ENCODE results near the gene ADGRG6.

ADGRG6 gene

DNA sequence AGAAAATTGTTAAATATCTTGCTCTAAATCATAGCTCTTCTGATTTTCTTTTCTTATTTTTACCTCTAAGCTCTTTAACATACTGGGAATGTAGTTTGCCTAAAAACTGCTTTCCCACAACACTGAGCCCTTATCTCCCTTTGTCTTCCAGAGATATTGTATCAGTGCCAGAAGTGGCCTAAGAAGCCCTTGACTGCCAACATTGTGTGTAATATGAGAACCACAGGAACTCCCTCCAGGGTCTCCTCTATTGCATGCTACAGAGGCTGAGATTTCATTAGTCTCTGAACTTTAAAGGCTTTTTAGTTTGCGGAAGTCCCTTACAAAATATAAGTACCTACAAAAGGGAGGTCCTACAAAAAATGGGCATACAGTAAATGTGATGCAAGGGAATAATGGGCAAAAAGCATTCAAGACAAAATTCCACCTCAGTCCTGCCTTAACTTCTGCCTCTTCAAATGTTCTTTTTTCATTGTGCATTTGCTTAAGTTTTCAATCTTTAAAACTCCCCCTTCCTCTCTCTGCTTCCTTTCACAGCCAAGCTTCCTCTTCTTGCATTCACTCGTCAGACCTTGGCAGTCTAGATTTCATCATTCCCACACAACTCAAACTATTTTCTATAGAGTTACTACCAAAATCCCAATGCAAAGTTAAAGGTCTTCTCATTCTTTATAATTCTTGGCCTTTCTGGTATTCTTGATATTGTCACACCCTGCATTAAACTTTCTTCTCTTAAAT lies 76.5 kb downstream of the ADGRG6 start:
- DNase-seq, result no peak

DNA sequence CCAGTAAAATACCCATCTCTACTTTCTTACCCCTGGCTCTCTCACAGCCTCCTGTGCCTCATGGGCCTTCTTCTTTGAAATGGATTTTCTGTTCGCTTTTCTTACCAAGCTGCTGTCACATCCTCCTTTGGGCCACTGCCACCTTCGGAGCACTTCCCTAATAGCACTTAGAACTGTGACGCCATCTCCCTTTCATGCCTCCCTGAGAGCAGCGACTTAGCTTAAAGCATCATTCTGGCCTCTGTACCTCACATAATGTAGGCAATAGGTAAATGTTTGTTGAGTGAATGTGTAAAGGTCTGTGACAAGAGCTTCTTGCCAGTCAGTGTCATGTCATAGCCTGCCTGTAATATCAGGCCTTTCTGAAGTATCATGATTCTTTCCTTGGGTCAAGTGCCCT lies 78.8 kb downstream of the ADGRG6 start:
- DNase-seq, result no peak

DNA sequence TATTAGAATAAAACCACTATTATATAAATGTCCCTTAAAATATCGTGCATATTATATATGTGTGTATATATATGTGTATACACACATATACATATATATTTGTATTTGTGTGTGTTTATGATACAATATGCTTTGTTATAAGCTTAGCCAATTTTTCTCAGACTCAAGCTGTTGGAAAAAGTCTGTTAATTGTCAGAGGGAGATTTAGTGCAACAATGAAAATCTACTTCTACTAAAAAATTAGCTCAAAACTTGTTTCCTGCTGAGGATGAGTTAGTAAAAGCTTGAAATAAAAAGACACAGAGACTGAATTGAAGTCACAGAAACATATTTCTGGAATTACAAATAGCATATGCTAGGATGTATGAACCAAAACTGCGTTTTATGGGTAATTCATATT lies 79.4 kb downstream of the ADGRG6 start:
- DNase-seq, result no peak

DNA sequence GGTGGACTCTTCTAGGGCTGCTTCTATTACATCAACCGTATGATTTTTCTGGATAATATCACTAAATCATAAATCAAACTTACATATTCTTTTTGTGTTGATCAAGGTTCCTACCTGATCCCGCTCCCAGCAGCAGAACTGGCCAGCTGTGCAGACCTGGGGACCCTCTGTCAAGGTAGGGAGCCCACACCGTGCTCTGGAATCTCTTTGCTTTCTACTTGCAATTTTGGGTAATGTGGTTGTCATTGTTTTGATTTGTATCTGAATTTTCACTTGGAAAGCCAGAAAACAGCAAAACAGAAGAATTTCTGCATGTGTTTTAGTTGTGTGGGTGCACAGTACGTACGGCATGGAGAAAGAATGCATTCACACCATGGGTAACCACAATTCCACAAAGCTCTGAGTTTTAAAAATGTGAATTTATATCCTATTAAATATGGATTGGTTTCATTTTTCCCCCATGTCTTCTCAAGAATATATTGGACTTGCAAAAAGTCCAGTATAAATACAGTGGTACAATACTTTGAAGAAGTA lies 80.1 kb downstream of the ADGRG6 start:
- no peak for DNase-seq

DNA sequence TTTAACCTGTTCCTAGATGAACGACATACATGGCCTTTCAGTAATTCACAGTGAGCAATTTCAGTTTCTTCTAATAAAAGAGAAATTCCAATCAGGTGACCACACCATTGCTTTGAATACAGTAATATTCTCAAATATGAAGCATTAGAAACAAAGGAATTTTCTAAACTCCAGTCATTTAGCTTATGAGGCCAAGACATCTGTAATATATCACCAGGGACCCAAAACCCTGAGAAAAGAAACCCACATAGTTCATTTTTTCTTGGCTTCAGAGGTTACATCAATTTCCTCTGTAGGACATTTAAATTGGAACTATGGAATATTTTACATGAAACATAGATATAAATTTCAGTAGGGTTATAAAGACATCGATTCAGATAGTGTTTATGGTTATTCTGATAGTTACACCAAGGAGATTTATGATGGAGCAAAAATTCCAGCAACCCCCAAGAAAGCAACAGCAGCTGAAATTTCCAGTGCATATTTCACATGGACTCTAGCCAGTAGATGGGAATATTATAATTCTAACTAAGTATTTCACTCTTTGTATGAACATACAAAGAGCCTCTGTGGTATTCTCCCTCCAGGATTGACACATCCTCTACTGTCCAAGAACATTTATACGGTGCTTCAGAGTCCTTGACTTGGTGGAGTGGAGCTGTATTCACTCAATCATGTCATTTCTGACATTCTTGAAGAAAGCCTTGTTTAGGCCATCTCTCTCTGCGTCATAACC lies 82.9 kb downstream of the ADGRG6 start:
- DNase-seq, result no peak

DNA sequence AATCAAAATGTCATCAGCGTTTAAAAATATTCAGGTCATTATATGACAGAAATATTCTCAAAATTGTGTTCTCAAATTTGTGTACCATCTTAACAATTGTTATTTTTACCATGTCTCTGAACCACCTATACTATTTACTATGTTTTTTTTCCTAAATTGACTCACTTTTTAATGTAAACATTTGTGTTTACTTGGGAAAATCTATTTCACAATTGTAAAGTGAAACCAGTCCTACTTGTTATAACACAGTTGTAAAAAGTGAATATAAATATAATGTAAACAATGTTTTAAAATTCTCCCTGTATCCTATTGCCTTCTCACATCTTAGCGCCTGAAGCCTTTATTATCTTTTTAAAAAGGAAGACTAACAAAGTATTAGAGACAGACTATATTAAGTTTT lies 83.5 kb downstream of the ADGRG6 start:
- no peak for DNase-seq

DNA sequence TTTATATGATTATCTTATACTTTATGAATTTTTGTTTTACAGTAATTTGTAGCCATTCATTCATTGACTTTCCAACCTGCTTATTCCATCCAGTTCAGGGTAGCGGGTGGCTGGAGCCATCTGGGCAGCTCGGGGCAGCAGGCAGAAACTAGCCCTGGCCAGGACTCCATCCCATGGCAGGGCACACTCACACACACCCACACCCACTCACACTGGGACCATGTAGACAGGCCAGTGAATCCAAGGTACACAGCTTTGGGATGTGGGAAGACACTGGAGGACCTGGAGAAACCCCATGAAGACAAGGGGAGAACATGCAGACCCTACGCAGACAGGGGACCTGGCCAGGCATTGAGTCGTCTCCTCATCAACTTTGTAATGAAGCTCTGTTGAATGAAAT lies 84.8 kb downstream of the ADGRG6 start:
- DNase-seq, result no peak

DNA sequence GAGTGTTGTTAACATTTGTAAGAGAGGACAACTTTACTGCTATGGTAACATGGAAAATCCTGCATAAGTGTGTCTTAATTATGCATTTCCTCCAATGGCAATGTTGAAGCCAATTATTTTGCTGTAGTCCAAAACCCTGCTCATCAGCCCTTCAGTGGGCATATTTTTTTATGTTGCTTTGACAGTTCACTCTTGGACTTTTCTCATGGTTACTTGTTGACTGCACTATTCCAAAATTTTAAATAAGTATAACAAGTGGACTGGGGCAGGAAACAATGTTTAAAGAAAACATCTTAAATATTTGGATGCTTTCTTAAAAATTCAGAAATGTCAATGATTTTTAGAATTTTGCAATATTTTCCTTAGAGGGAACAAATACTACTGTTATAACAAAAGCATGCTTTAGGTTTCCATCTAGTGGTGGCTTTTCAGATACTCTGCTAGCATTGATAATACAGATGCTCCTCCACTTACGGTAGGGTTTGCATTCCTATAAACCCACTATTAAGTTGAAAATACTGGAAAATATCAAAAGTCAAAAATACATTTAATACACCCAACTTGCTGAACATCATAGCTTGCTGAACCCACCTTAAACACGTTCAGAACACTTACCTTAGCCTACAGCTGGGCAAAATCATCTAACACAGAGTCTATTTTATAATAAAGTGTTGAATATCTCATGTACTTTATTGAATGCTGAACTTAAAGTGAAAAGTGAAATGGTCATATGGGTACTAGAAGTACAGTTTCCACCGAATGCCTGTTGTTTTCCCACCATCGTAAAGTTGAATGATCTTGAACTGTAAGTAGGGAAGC lies 86.4 kb downstream of the ADGRG6 start:
- DNase-seq, result peak; percentile 9

DNA sequence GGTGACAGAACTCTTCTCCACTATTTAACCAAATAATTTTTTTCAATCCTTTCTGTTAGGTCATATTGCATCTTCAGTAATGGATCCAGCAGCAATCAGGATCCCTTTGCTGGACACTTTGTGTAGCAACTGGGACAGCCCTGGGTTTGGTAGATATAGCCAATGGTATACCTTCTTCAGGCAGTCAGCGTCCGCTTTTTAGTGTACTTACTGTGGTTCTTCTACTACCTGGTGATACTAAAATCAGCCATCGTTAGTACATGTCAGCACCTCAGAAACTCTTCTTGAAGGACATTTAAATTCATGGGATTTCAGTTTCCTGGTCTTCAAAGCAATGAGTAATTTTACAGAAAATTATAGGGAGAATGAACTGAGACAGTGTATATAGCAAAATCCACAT lies 93.5 kb downstream of the ADGRG6 start:
- DNase-seq, result no peak

DNA sequence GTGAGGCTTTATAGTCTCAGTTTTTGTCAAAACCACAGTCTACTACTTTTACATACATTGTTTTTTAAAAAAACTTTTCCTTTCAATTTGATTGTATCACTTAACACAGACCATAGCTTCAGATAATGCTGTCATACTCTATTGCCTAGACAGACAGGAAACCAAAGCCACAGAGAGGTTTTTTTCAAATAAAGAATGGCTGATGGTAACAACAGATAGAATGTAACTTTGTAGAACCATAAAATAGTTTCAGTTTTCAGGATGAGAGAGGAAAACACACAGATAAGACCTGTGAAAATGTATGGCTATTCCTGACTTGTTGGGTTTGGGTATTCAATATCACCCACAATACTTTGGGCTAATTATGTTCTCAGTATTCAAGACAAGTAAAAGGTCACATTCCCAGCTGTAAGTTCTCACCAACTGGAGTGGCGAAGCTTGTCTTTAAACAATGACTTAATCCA lies 94.0 kb downstream of the ADGRG6 start:
- DNase-seq, result no peak

DNA sequence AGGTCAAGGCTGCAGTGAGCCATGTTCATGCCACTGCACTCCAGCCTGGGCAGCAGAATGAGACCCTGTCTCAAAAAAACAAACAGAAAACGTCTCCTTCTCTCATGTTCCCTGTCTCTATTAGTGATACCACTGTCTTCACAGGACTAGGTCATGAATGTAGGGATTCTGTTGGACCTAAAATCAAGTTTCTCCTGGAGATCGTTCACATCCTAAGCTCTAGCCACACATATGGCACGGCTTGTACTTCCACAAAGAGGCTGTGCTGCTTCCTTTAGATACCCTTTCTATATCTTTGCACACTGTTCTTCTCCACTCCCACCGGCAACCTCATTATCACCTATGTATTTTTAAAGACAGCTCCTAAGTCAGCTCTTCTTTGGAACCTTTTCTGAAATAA lies 96.5 kb downstream of the ADGRG6 start:
- DNase-seq, result no peak

DNA sequence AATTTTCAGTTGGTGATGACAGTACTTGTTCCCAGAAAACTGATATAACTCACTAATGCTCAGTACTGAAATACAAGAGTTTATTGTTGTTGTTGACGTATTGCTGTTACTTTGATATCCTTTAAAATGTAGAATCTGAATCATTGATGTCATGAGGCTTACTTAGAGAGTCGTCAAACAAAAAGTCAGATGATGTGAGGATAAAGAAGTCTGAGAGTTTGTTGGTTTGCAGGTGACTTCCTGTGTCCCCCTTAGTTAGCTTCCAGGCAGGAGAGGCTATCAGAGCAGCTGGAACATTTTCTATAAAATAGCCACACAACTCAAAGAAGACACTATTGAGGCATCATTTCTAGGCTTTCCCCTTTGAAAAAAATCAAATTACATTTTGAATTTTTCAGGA lies 97.9 kb downstream of the ADGRG6 start:
- DNase-seq, result no peak

DNA sequence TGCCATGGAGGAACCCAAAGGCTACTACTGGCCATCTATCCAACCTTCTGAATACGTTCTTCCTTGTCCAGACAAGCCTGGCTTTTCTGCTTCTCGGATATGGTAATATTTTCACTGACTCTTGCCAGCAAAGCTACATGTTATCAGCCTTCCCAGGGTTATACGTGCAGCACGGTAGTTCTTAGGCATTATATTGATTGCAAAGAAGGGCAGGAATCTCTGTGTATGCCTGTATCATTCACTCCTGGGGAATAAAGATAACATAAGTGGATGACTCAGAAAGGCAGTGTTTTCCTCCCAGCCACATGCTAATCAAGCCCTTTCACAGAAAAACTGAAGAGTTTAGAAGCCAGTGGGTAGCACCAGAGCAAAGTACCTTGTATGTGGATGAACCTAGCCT lies 98.7 kb downstream of the ADGRG6 start:
- DNase-seq, result no peak

DNA sequence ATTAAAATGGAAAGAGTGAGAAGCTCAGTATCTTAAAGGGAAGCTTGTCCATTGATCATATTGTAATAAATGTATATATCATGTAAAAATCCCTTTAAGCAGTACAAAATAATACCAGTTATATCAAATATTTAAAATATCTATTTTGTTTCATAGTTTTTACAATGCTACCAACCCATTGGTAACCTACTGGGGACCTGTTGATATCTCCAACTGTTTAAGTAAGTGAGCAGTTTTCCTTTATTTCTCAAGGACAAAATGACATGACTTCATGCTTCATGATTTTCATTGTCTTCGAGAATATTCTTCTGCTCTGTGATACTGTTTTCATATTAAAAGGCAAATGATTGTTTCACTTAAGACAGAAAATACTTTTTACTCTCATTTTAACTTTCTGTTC lies 100.0 kb downstream of the ADGRG6 start:
- no peak for DNase-seq

DNA sequence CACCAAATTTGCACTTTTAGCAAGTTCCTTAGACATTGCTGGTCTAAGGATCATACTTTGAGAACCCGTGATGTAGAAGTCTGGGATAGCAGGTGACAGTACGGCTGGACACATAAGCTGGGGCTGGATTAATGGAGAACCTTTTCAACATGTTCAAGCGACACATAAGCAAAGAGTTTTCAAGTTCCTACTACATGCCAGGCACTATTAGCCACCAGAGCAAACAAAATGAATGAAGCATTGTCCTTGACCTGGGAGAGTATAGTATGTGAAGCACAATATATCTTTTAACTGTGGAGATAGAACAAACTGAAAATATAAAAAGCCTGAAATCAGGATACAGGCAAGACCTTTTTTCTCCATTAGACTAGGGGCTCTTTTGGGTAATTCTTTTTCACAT lies 102.9 kb downstream of the ADGRG6 start:
- DNase-seq, result no peak

DNA sequence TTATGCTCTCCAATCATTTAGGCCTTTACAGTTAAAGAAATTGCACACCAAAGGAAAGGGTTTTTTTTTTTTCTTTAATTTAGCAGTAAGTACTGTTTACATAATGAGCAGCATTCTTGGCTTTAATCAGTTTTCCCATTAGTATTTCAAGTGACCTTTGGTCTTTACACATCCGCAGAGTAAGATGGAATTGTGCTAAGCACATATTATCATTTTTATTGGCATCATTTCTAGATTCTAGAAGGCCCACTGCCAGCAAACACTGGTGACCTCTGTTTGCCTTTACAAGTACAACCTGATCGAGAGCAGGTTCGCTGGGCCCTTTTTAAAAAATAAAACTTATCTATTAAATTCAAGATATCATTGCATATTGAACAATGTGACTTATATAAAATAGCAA lies 104.3 kb downstream of the ADGRG6 start:
- no peak for DNase-seq

DNA sequence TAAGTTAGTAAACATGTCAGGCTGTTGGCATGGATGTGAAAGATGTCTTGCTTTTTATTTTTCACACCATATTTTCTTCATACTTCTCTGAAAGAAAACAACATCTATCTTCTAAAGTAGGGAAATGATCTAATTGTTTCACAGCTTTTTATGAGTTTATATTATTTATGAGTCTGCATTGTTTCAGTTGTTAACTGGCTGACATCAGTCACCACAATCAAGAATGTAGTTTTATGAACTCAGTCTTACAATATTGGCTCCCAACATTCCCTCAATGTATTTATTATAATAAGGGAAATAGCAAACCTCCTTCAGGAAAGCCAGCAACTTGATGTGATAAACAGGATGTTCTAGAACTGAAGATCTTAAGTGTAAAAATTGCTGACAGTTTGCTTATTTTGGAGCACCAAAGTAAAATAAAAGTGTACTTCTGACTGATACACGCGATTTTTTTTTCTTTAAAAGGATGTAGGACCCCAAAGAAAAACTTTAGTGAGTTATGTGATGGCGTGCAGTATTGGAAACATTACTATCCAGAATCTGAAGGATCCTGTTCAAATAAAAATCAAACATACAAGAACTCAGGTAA lies 106.0 kb downstream of the ADGRG6 start:
- no peak for DNase-seq

DNA sequence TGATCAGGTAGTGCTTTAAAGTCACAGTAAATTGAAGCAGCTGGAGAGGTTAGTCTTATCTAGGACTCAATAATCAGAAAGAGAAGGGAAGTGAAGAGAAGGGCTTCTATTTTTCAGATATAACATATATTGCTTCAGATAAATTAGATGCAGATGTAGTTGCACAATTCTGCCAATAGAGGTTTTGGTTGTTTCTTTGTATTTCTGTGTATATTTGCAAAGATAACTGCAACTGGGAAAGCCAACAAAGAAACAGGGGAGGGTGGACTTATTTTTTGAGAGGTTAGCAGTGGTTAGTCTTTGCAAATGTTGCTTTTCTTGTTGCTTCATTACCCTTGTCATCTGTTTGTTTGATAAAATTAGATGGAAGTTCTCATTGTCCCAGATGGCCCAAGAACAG lies 106.6 kb downstream of the ADGRG6 start:
- DNase-seq, result no peak

DNA sequence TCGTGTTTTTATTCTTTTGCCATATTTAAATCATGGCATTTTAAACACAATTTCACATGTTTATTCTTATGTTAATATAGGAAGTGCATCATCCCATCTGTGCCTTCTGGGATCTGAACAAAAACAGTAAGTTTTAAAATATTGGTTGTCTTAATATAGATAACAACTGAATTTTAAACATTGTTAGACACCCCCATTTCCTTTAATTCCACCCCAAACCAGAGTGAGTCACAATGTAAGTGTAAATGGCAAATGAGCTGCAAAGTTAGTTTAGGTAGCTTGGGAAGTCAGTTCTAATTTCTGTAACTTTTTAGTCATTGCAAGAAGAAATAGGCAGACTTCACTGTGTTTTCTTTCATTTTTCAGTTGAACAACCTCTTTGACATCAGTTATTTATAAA lies 108.0 kb downstream of the ADGRG6 start:
- no peak for DNase-seq

DNA sequence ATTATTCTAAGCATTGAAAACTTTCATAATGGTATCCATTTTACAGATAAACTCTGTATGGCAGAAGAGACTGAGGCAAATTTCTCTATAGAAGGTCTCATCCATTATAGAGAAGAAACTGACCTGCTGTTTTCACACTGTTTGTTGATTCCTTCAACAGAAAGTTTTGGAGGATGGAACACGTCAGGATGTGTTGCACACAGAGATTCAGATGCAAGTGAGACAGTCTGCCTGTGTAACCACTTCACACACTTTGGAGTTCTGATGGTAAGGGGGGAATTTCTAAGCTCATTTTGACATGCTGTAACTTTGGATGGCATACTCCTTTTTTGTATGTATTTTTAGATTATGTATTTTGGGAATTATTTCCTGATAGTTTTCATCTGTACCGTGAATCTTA lies 109.3 kb downstream of the ADGRG6 start:
- DNase-seq, result no peak

DNA sequence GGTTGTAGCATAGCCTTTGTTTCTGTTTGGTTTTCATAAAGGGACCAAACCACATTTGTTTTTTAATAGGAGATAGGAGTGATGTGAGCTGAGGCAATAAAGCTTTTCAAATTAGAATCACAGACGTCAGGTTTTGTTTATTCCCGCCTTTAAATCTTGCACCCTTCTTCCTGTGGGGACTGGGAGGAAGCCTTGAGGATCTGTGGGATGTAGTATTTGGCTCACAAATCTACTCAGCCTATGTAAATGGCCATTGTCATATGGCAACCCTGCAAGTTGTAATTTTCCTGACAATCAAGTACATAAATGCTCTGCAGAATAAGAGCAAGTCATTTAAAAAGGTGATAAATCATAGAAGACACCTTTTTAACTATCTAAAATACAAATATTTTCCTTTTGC lies 110.4 kb downstream of the ADGRG6 start:
- no peak for DNase-seq

DNA sequence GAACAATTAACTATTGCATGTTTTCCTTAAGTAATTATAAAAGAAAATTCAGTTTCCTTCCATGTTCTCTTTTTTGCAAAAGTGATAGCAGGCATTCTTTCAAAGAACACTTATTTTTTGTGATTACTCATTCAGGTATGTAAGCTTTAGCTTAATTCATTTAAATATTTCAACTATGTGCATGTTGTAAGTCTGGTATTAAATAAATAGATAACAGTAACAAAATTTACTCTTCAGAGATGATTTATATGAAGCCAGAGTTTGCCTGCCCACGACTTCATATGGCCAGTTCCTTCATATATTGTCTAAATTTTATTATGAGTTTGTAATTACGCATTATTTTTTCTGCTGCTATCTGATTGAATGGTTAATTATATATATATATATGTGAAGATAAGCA lies 110.9 kb downstream of the ADGRG6 start:
- no peak for DNase-seq

DNA sequence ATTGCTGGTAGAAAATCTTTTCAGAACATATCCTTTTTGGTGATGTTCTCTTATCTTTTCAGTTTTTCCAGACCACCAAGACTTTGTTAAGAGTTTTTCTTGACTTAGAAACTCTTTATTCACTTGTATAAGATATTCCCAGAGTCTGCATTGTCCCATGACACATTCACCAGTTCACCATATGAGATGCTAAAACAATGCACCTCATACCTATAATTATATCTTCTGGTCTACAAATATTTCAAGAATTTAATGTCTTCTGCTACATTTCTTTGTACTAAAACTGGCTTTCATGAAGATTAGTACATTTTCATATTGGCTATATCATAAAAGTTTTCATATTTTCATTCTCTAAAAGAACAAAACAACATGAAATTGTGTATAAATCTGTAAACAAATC lies 111.3 kb downstream of the ADGRG6 start:
- no peak for DNase-seq

Measured in NCI-H446 treated with DMSO at 0.1 percent for 48 hours (cell line).